Liver (tissue), 9 donors: Measurements from ENCODE around the gene GFRA1. TPM values are rescaled to one million over a fixed set of nuclear protein-coding genes. Genes with fewer than 3 reads are reported as not detected.

ENCODE experiments used
- DNase-seq: peaks from one replicate; pipeline ENCODE4 v3.0.0-alpha.2; 2017; ENCODE audit warnings: low spot score
- H3K27ac ChIP-seq, 2 donors: one replicate each; pipeline ENCODE4 v1.7.0; 2013; ENCODE audit warnings: inconsistent platforms in 2 of 2, low read length in 2 of 2, control low read depth in 1 of 2, low read depth in 1 of 2, mild to moderate bottlenecking in 1 of 2
- H3K27me3 ChIP-seq, 4 donors: one replicate each; pipeline versions ENCODE4 v1.6.1 to v1.7.0; 2013; ENCODE audit warnings: low read length in 3 of 4, inconsistent platforms in 1 of 4, mild to moderate bottlenecking in 1 of 4, moderate library complexity in 1 of 4; ENCODE audit not compliant: control insufficient read depth in 4 of 4, insufficient read depth in 4 of 4
- H3K36me3 ChIP-seq, 4 donors: one replicate each; pipeline versions ENCODE4 v1.6.1 to v1.7.0; 2013; ENCODE audit warnings: low read length in 3 of 4, mild to moderate bottlenecking in 3 of 4, low read depth in 1 of 4, moderate library complexity in 1 of 4; ENCODE audit not compliant: control insufficient read depth in 4 of 4, insufficient read depth in 3 of 4
- H3K4me1 ChIP-seq, 4 donors: one replicate each; pipeline versions ENCODE4 v1.6.1 to v1.7.0; 2013; ENCODE audit warnings: low read length in 3 of 4, mild to moderate bottlenecking in 3 of 4, moderate library complexity in 1 of 4; ENCODE audit not compliant: control insufficient read depth in 4 of 4, insufficient read depth in 4 of 4
- H3K4me3 ChIP-seq, 3 donors: one replicate each; pipeline versions ENCODE4 v1.6.1 to v1.7.0; 2013; ENCODE audit warnings: low read length in 3 of 3, control low read depth in 1 of 3, low read depth in 1 of 3, mild to moderate bottlenecking in 1 of 3
- H3K9ac ChIP-seq, 2 donors: one replicate each; pipeline ENCODE4 v1.7.0; 2013; ENCODE audit warnings: low read length in 2 of 2, mild to moderate bottlenecking in 2 of 2, moderate library complexity in 2 of 2, control low read depth in 1 of 2, low read depth in 1 of 2
- H3K9me3 ChIP-seq, 4 donors: one replicate each; pipeline versions ENCODE4 v1.6.1 to v1.7.0; 2013; ENCODE audit warnings: low read length in 3 of 4; ENCODE audit not compliant: control insufficient read depth in 4 of 4
- EGR1 ChIP-seq, 2 donors: IDR thresholded peaks; 2 replicates each; pipeline ENCODE4 v1.6.1; 2016 to 2018; ENCODE audit warnings: antibody characterized with exemption in 2 of 2, low read depth in 2 of 2
- FOXA1 ChIP-seq: IDR thresholded peaks from 2 replicates; pipeline ENCODE4 v1.6.1; 2016; ENCODE audit warnings: antibody characterized with exemption
- FOXA2 ChIP-seq: IDR thresholded peaks from 2 replicates; pipeline ENCODE4 v1.6.1; 2016; ENCODE audit warnings: antibody characterized with exemption
- GABPA ChIP-seq, 2 donors: IDR thresholded peaks in 1 of 2; conservative IDR thresholded peaks in 1 of 2; 2 replicates each; pipeline ENCODE4 v1.6.1; 2016; ENCODE audit warnings: antibody characterized with exemption in 2 of 2, mild to moderate bottlenecking in 1 of 2, moderate library complexity in 1 of 2
- HNF4A ChIP-seq, 2 donors: conservative IDR thresholded peaks; 2 replicates each; pipeline ENCODE4 v1.6.1; 2016; ENCODE audit warnings: antibody characterized with exemption in 2 of 2, mild to moderate bottlenecking in 2 of 2
- HNF4G ChIP-seq: IDR thresholded peaks from 2 replicates; pipeline ENCODE4 v1.6.1; 2016; ENCODE audit warnings: antibody characterized with exemption
- NR2F2 ChIP-seq: IDR thresholded peaks from 2 replicates; pipeline ENCODE4 v1.6.1; 2016; ENCODE audit warnings: antibody characterized with exemption
- RAD21 ChIP-seq, 2 donors: IDR thresholded peaks; 2 replicates each; pipeline ENCODE4 v1.6.1; 2016; ENCODE audit warnings: antibody characterized with exemption in 2 of 2, mild to moderate bottlenecking in 2 of 2
- RXRA ChIP-seq, 2 donors: IDR thresholded peaks; 2 replicates each; pipeline ENCODE4 v1.6.1; 2017 to 2018; ENCODE audit warnings: antibody characterized with exemption in 2 of 2, mild to moderate bottlenecking in 1 of 2
- SP1 ChIP-seq: IDR thresholded peaks from 2 replicates; pipeline ENCODE4 v1.6.1; 2018; ENCODE audit warnings: antibody characterized with exemption, mild to moderate bottlenecking
- TAF1 ChIP-seq: conservative IDR thresholded peaks from 2 replicates; pipeline ENCODE4 v1.6.1; 2016; ENCODE audit warnings: antibody characterized with exemption, mild to moderate bottlenecking
- YY1 ChIP-seq: IDR thresholded peaks from 2 replicates; pipeline ENCODE4 v1.6.1; 2016; ENCODE audit warnings: antibody characterized with exemption, mild to moderate bottlenecking
- WGBS: extraction: QIAGEN DNeasy Blood & Tissue Kit; methylation state at CpG from one replicate; pipeline ENCODE4 v1.1.7; 2013; 5-methylcytosine and 5-hydroxymethylcytosine counted together
- polyA plus RNA-seq, 2 donors: library from polyadenylated mRNA; stranded (reverse) in 1 of 2; unstranded in 1 of 2; fragments of 200-250 nt in 1 of 2; fragments of >200 nt in 1 of 2; fragmentation: Nextera tagmentation in 1 of 2; extraction: Ambion mirVana in 1 of 2; gene quantifications; one replicate each; pipeline versions ENCODE4 v1.2.1 to v1.2.3, GENCODE V29; 2013 to 2015
- total RNA-seq, 2 donors: library from RNA; depleted of rRNA; stranded (reverse); fragments of >200 nt; gene quantifications; one replicate each; pipeline ENCODE4 v1.2.3, GENCODE V29; 2014
- TF ChIP-seq, protein P1 (sequence below): fragments of 150-350 bp; IDR thresholded peaks from 2 replicates; pipeline ENCODE4 v1.5.1; 2017; ENCODE audit warnings: improper control_type of control experiment, low read depth, low read length; ENCODE audit not compliant: missing input control
- TF ChIP-seq, protein P2 (sequence below): IDR thresholded peaks from 2 replicates; pipeline ENCODE4 v1.6.1; 2016; ENCODE audit warnings: antibody characterized with exemption
- TF ChIP-seq, protein P3 (sequence below): IDR thresholded peaks from 2 replicates; pipeline ENCODE4 v1.6.1; 2016; ENCODE audit warnings: antibody characterized with exemption
- TF ChIP-seq, protein P4 (sequence below): IDR thresholded peaks from 2 replicates; pipeline ENCODE4 v1.6.1; 2016; ENCODE audit warnings: antibody characterized with exemption, mild to moderate bottlenecking
- donor health status: healthy.
- donor health status: healthy.
- donor health status: healthy.
- donor health status: healthy.
- donor health status: healthy.

The GFRA1 gene
- total and polyA plus RNA-seq, 4 donors = 14.2 to 53.6 (median 17.8) TPM

- WGBS = 81% methylated on average over 12 of the region's 12 CpGs
- Histone ChIP-seq H3K36me3 (no peaks in the 10 kb centered on the region), H3K4me3 (no peak overlapping the region), H3K27ac (no peak overlapping the region), H3K9ac (no peak overlapping the region), H3K9me3 (no peaks in the 10 kb centered on the region), H3K27me3 (no peaks in the 10 kb centered on the region), H3K4me1 (peaks cover 0 to 12% (median 6%) of the 10 kb centered on the region in 4 donors)
- no peak for DNase-seq
- TF ChIP-seq, protein P1, sequence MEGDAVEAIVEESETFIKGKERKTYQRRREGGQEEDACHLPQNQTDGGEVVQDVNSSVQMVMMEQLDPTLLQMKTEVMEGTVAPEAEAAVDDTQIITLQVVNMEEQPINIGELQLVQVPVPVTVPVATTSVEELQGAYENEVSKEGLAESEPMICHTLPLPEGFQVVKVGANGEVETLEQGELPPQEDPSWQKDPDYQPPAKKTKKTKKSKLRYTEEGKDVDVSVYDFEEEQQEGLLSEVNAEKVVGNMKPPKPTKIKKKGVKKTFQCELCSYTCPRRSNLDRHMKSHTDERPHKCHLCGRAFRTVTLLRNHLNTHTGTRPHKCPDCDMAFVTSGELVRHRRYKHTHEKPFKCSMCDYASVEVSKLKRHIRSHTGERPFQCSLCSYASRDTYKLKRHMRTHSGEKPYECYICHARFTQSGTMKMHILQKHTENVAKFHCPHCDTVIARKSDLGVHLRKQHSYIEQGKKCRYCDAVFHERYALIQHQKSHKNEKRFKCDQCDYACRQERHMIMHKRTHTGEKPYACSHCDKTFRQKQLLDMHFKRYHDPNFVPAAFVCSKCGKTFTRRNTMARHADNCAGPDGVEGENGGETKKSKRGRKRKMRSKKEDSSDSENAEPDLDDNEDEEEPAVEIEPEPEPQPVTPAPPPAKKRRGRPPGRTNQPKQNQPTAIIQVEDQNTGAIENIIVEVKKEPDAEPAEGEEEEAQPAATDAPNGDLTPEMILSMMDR = no peak
- no peak for TF ChIP-seq TAF1
- no peak for TF ChIP-seq YY1
- TF ChIP-seq EGR1 (IDR thresholded peaks at IDR 0.05; ENCODE audit: low read depth in 2 of 2) = no peak
- TF ChIP-seq NR2F2 = no peak
- no peak for TF ChIP-seq SP1
- TF ChIP-seq RXRA (IDR thresholded peaks at IDR 0.05) = no peak
- TF ChIP-seq HNF4G = no peak
Observed at GRCh38 chr10:116251602-116252395, 21.2 kb downstream of the GFRA1 start.

DNA sequence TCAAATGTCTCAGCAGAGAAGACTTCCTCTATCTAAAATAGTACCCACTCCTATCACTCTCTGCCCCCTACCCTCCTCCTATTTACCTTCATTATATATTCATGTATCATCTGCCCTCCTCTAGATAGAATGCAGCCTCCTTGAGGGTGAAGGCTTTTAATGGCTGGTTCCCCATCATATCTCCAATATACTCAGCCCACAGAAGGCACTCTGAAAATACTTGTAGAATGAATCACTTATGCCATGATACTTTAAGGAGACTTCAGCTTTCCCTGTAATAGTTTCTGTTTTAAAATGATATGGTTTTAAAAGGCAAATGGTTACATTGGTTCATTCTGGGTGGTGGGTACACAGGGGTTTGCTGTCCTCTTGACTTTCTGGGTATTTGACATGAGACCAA, 25.3 kb downstream of the GFRA1 start:
- H3K9ac ChIP-seq = no peak overlapping the region
- TF ChIP-seq RAD21 (IDR thresholded peaks at IDR 0.05) = no peak
- TF ChIP-seq, protein P2, sequence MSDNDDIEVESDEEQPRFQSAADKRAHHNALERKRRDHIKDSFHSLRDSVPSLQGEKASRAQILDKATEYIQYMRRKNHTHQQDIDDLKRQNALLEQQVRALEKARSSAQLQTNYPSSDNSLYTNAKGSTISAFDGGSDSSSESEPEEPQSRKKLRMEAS = no peak
- TF ChIP-seq GABPA (IDR thresholded peaks at IDR 0.05 in 1 of 2, conservative IDR thresholded peaks at IDR 0.05 in 1 of 2) = no peak
- no peak for TF ChIP-seq SP1
- TF ChIP-seq, protein P3, sequence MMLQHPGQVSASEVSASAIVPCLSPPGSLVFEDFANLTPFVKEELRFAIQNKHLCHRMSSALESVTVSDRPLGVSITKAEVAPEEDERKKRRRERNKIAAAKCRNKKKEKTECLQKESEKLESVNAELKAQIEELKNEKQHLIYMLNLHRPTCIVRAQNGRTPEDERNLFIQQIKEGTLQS = no peak
- TF ChIP-seq, protein P4, sequence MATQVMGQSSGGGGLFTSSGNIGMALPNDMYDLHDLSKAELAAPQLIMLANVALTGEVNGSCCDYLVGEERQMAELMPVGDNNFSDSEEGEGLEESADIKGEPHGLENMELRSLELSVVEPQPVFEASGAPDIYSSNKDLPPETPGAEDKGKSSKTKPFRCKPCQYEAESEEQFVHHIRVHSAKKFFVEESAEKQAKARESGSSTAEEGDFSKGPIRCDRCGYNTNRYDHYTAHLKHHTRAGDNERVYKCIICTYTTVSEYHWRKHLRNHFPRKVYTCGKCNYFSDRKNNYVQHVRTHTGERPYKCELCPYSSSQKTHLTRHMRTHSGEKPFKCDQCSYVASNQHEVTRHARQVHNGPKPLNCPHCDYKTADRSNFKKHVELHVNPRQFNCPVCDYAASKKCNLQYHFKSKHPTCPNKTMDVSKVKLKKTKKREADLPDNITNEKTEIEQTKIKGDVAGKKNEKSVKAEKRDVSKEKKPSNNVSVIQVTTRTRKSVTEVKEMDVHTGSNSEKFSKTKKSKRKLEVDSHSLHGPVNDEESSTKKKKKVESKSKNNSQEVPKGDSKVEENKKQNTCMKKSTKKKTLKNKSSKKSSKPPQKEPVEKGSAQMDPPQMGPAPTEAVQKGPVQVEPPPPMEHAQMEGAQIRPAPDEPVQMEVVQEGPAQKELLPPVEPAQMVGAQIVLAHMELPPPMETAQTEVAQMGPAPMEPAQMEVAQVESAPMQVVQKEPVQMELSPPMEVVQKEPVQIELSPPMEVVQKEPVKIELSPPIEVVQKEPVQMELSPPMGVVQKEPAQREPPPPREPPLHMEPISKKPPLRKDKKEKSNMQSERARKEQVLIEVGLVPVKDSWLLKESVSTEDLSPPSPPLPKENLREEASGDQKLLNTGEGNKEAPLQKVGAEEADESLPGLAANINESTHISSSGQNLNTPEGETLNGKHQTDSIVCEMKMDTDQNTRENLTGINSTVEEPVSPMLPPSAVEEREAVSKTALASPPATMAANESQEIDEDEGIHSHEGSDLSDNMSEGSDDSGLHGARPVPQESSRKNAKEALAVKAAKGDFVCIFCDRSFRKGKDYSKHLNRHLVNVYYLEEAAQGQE = no peak
- TF ChIP-seq, protein P1 = no peak
- TF ChIP-seq HNF4G = no peak
- TF ChIP-seq HNF4A (conservative IDR thresholded peaks at IDR 0.05) = no peak
- TF ChIP-seq RXRA (IDR thresholded peaks at IDR 0.05) = no peak
- no peak for TF ChIP-seq FOXA2
- TF ChIP-seq EGR1 (IDR thresholded peaks at IDR 0.05; ENCODE audit: low read depth in 2 of 2) = no peak
- no peak for TF ChIP-seq FOXA1
- no peak for TF ChIP-seq NR2F2
- H3K27ac ChIP-seq = no peak overlapping the region
- H3K4me3 ChIP-seq = no peak overlapping the region
- peaks cover 0 to 13% (median 2%) of the 10 kb centered on the region in 4 donors for H3K4me1 ChIP-seq
- DNase-seq = no peak
- no peaks in the 10 kb centered on the region for H3K9me3 ChIP-seq
- no peaks in the 10 kb centered on the region for H3K27me3 ChIP-seq
- no peaks in the 10 kb centered on the region for H3K36me3 ChIP-seq
